HG03457 (cell line): Measurements from ENCODE around the gene EHBP1.

ENCODE experiments used
- ATAC-seq: cut with Tn5 transposase; IDR thresholded peaks from one replicate; pipeline ENCODE4 v1.9.1; 2021; ENCODE audit warnings: moderate number of reproducible peaks; ENCODE audit not compliant: unreplicated experiment

Gene EHBP1

GRCh38 chr2:62812921-62813825, 107.7 kb downstream of the EHBP1 start:
- ATAC-seq: no peak

DNA sequence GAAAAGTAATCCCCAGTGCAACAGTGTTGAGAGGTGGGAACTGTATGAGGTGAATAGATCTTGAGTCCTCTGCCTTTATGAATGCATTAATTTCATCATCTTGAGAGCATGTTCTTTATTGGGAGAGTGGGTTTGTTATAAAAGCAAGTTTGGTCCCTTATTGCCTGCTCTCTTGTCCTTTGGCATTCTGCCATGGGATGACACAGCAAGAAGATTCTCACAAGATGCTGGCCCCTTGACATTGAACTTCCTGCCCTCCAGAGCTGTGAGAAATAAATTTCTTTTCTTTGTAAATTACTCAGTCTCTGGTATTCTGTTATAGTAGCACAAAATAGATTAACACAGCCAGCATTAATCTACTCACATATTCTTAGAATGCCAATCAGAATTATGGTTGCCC, 108.6 kb downstream of the EHBP1 start:
- ATAC-seq: no peak

DNA sequence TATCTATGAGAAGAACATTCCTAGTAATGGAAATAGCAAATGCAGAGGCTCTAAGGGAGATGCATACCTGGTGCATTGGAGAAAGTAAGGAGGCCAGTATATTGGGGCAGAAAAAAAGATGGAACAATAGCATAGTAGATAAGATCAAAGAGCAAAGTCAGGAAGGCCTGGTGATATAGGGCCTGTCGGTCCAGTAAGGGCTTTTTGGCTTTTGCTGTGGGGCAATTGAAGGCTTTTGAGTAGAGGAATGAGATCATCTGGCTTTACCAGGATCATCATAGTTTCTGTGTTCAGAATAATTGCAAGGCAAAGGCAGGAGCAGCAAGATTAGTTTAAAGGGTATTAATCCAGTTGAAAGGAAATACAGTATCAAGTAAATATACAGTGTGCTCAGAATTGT, 111.8 kb downstream of the EHBP1 start:
- no peak for ATAC-seq

- ATAC-seq: no peak
Observed at GRCh38 chr2:62817995-62818713, 112.6 kb downstream of the EHBP1 start.

DNA sequence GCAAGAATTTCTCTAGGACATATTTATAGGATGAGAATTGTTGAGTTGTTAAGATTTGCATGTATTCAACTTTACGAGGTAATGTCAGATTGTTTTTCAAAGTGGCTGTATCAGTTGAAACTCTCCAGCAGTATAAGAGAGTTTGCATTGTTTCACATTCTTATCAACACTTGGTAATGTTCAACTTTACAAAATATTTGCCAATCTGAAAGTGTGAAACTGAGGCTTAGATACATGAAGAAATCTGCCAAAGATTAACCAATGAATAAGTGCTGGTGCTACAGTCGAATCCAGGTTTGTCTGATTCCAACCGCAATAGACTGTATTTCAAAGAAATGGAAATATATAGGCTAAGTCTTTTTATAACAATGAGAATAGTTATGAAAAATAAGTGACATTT, 117.0 kb downstream of the EHBP1 start:
- ATAC-seq: no peak

DNA sequence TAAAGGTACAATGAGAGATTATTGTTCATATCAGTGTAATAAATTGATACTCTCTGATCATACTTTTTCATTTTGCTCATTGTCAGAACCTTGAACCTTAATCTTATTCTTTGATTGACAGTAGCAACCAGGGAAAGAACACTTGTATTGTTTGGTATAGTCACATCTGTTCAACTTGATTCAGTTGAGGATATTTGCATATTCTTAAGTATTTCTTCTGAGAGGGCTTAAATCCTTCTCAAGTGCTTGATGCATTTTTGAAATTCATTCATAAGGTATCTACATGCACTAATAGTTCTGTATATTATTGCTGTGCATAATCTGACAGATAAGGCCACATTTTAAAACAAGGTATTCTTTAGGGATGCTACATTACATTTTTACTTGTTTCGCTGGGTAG, 118.9 kb downstream of the EHBP1 start:
- ATAC-seq: no peak

DNA sequence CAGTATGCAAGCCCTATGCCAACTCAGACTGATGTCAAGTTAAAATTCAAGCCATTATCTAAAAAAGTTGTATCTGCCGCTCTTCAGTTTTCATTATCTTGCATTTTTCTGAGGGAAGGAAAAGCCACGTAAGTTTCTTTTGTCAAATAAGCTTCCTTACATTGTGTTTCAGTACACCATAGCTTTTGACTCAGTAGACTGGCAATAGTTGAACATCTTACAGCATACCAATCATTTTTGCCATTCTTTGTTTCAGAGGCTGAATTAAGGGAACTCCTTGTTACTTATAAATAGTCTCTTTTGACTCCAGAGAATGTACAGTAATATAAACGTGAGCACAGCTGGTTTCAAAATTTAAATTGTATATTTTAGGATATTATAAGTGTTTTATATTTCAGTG, 120.6 kb downstream of the EHBP1 start:
- ATAC-seq: no peak

DNA sequence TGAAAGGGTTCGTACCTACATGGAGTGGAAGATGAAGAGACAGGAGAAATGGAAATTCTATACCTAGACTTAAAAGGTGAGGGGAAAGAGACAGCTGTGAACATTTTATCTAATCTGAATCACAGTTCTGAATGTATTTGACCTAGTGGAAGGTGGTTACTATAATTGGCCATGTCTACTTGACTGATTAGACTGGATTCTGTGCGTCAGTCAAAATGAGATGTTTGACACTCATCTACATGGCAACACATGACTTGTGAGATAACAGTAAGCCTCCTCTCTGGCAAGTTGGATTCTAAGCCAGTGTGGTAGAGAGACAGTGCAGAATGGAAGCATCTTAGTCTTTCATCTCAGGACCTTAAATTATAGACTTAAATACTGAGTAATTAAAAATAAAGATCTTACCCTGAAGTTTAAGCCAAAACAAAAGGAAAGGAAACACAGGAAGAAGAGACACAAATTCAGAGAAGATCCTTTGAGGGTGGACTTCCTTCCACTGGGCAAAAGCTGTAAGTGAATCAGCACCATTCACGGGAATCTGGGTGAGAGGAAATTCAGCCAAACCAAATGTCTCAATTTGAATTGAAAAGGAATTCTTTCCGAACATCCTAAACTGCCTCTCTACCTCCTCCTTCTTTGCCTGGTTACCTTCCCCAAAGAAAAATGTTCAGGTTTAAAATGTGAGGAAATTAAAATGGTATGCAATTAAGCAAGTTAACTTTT, 121.6 kb downstream of the EHBP1 start:
- no peak for ATAC-seq

DNA sequence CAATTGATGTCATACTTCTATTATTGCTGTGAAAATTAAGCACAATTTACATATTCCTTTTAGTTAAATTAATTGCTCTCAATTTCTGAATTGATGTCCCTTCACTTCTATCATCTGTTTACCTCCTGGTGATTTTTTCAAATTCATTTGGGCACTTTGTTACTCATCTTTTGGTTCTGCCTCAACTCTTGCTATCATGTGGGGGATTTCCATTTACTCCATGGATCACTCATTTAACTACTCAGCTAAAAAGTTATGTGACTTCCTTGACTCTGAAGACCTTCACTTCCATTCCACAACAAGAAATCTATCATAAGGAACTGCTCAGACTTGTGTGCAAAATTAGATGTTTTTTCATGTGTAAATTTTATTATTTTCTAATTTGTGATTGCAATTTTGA, 126.2 kb downstream of the EHBP1 start:
- peak; percentile 65 for ATAC-seq

GRCh38 chr2:62844311-62845090, 139.0 kb downstream of the EHBP1 start:
- ATAC-seq: no peak

DNA sequence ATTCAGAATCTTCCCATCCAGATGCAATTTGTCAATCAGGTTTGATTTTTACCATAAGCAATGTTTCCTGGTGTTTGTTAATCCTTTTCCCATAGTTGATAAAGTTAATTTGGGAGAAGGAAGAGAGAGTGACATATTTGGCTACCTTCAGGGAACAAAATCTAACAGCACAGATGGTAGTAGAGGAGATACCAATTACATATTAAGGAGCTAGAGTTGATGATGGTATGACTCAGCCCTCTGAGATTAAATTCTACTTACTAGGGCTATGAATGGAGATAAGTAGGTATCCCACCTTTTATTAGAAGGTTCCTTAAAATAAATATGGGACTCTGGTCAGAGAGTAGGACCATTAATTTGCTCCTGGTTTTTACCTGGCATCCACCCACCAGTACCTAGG, 139.7 kb downstream of the EHBP1 start:
- ATAC-seq: no peak

GRCh38 chr2:62852254-62852653, 146.7 kb downstream of the EHBP1 start:
- no peak for ATAC-seq

DNA sequence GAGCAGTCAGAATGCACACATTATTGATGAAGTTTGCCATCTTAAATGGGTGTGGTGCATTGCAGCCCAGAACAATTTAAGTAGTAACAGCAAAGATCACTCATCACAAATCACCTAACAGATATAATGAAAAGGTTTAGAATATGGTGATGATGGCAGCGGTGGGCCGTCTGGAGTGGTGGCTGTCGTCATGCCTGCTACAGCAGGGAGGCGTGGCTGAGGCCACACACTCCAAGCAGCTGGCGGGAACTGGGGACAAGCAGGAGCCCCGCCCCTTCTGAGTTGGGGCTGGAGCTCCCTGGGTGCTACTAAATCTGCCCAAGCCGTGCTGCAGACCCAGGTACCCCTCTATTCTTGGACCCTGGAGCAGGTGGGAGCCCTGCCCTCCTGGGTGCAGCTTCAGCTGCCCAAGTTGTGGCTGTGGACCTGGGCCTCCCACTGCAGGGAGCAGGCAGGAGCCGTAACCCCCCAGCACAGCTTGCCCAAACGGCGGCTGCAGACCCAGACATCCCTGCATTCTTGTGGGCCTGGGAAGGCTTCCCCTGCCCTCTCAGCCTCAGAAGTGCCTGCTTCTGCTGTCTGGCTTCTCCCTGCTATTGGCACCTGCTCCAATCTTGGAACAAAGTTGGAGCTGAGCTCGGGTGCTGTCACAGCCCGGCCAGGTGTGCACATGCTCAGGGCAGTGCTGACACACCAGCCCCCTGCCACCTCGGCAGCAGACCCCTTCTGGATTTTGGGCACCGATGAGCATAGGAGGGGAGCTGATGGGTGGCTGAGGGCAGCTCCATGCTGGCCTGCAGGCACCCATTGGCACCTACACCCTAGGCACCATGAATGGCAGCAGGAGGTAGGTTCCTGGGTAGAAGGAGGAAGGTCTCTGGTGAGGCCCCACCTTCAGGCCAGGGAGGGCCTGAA, 149.3 kb downstream of the EHBP1 start:
- no peak for ATAC-seq

DNA sequence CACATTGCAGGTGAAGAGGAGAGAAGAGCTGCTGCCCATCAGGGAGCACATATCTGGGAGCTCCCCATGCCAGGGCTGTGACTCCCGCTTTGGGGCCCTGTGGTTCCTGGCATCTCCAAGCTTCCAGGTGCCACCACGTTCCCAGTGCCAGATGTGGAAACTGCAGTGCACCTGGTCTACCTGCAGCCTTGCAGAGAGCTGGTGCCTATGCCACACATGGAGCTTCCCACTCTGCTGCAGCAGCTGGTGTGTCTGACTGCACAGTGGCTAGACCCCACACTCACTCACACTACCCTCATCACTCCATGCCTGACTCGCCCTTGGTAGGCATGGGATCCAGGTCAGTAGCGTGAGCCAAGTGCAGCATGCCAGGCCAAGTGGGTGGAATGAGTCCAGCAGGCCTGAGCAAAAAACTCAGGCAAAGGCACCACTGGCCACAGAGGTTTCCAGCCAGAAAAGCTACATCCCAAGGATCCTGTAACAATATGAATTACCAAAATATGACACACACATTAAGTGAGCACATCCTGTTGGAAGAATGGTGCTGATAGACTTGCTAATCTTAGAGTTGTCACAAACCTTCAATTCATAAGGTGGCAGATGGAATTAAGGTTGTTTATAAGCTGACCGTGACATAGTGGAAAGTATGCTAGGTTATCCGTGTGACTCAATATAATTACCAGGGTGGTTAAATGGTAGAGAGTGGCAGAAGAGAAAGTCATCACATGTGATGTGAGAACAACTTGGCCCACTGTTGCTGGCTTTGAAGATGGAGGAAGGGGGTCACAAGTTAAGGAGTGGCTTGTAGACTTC, 150.9 kb downstream of the EHBP1 start:
- ATAC-seq: no peak

DNA sequence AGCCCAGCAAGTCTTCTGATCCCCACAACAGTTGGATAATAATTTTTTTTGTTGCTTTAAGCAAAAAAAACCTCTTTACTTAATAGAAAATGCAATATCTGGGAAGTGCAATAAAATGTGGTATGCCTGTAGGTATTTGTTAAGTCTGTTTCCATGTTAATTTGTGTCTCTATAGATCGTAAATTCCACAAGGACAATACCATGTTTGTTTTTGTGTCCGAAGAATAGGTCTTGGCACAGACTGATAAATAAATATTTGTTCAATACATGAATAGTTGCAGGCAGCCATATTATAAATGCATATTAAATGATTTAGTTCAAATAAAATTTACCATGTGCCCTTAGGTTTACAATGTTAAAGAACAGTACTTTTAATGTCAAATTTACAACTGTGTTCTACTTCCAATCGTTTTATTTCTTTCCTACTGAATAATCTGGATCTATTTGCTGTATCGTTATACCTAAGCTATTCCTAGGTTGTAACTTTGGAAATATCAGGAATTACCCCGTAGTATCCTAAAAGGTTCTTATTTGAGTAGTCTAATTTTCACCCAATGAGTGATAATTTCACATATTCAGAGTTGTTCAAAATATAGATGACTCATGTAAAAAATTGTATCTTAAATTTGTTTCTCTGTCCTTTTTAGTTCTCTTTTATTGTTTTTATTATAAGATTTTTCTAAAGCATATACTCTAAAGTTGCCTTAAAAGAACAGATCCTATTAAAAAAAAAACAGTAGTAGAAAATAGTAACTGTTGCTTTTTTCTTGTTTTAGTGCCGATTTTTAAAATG, 151.8 kb downstream of the EHBP1 start:
- no peak for ATAC-seq

GRCh38 chr2:62858231-62858832, 152.8 kb downstream of the EHBP1 start:
- ATAC-seq: no peak

DNA sequence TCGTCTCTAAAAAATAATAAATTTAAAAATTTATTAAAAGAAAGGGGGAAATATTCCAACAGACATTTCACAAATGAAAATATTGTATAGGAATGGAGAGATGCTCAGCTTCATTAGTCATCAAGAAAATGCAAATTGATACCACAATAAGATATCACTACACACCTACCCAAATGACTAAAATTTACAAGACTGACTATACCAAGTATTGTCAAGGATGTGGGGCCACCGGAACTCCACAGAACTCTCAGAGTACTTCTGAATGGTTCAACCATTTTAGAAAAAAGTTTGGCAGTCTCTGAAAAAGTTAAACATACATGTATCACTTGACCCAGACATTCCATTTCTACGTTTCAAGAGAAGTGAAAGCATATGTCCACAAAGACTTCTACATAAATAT, 163.4 kb downstream of the EHBP1 start:
- ATAC-seq: no peak

DNA sequence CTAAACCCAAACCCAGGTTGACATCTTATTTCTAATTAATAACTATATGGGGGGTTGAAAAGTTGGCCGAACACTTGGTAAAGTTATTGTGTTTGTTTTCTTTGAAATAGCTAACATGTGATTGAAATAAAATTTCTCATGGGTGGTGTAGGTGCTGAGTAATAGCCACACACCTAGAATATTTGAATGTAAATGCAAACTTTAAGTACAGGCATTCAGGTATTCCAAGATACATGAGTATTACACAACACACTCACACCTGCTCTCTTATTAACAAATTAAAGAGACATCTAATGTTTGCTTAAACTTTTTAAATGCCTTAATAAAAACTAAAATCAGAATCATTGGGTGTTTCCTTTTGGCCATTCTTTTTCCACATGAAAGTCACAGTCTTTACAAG, 165.5 kb downstream of the EHBP1 start:
- no peak for ATAC-seq
